ENCODE results near the gene QRSL1.
A peak's percentile ranks its signal among the peaks of the same experiment; 100 is the strongest.
"Not testable (repeated sequence)": the region's sequence is repeated elsewhere in the genome, so short reads cannot be mapped to it uniquely, and the experiment has no call there.

Gene QRSL1

GRCh38 chr6:106692112-106692818, 62.9 kb downstream of the QRSL1 start:
- no peaks in the 10 kb centered on the region for H3K27me3 Mint-ChIP-seq
- no peak overlapping the region for H3K27ac Mint-ChIP-seq
- H3K4me3 Mint-ChIP-seq: no peak overlapping the region
- no peaks in the 10 kb centered on the region for H3K9me3 Mint-ChIP-seq
- no peaks in the 10 kb centered on the region for H3K4me1 Mint-ChIP-seq
- no peak for DNase-seq
- no peak for ATAC-seq

DNA sequence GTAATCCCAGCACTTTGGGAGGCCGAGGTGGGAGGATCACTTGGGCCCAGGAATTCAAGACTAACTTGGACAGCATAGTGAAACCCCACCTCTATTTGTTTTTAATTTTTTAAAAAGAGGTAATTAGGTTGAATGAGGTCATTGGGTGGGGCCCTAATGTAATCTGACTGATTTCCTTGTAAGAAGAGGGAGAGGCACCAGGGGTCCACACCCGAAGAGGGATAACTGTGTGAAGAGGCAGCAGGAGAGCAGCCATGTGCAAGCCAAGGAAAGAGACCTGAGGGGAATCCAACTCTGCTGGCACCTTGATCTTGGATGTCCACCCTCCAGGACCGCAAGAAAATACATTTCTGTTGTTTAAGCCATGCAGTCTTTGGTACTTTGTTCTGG, 63.4 kb downstream of the QRSL1 start:
- H3K27ac Mint-ChIP-seq: no peak overlapping the region
- no peaks in the 10 kb centered on the region for H3K27me3 Mint-ChIP-seq
- no peak overlapping the region for H3K4me3 Mint-ChIP-seq
- no peaks in the 10 kb centered on the region for H3K9me3 Mint-ChIP-seq
- no peak for DNase-seq
- no peak for ATAC-seq
- H3K4me1 Mint-ChIP-seq: no peaks in the 10 kb centered on the region

- Mint-ChIP-seq H3K4me3 (no peak overlapping the region), H3K9me3 (no peaks in the 10 kb centered on the region), H3K27me3 (no peaks in the 10 kb centered on the region), H3K27ac (no peak overlapping the region), H3K4me1 (no peaks in the 10 kb centered on the region)
- ATAC-seq (no peak), DNase-seq (no peak)
These were observed 64.0 kb downstream of the QRSL1 start for GRCh38 chr6:106693418-106693817.

- DNase-seq (no peak), ATAC-seq (no peak)
- H3K27ac Mint-ChIP-seq: no peak overlapping the region
- H3K9me3 Mint-ChIP-seq: no peaks in the 10 kb centered on the region
- H3K4me1 Mint-ChIP-seq: no peaks in the 10 kb centered on the region
- no peaks in the 10 kb centered on the region for H3K27me3 Mint-ChIP-seq
- H3K4me3 Mint-ChIP-seq: no peak overlapping the region
These were observed 65.0 kb downstream of the QRSL1 start for GRCh38 chr6:106694343-106694742.

DNA sequence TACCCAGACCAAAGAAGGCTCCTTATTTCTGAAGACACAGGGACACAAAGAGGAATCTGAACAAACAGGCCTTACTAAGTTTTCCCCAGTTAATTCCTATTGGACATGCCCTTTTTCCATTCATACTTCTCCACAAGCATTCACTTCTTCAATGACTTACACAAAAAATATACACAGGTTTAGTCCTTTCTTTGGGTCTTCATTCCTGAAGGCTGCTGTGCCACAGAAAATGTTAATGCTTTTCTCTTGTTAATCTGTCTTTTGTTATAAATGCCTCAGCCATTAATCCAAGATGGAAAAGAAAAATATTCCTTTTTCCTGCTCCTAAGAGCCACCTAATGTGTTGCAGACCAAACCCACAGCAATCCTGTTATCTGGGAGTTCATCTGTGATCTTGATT, 71.2 kb downstream of the QRSL1 start:
- Mint-ChIP-seq H3K9me3 (peaks cover 5 to 7% of the 10 kb centered on the region in 2 donors), H3K27me3 (peaks cover 33% of the 10 kb centered on the region), H3K4me1 (peaks cover 6% of the 10 kb centered on the region), H3K27ac (no peak overlapping the region), H3K4me3 (no peak overlapping the region)
- no peak for ATAC-seq
- DNase-seq: no peak

- not testable (repeated sequence) for H3K27ac Mint-ChIP-seq, H3K4me1 Mint-ChIP-seq, ATAC-seq, H3K9me3 Mint-ChIP-seq, DNase-seq, H3K4me3 Mint-ChIP-seq
- H3K27me3 Mint-ChIP-seq: peaks cover 33% of the 10 kb centered on the region
These were observed 71.8 kb downstream of the QRSL1 start for GRCh38 chr6:106701201-106701600.

DNA sequence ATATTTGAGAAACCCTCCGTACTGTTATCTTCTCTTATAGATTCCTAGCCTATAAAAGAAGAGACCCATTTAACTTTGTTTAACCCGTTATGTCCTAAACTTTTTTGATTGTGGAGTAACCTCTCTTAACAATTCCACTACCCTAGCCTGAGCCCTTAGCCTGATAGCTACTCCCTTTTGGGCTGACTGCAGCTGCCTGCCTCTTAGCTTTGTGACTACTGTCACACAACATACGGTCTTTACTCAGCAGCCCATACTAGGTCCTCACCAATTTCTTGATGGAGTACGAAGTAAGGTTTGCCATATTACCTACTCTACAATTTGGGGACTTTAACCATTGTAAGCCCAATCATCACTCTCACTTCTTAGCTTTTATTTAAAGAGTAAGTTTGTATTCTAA, 72.7 kb downstream of the QRSL1 start:
- Mint-ChIP-seq H3K4me3 (no peak overlapping the region), H3K9me3 (peaks cover 5 to 7% of the 10 kb centered on the region in 2 donors), H3K27ac (peak overlapping the region in 1 of 2 donors; percentile 82), H3K4me1 (peaks cover 6% of the 10 kb centered on the region), H3K27me3 (peaks cover 33% of the 10 kb centered on the region)
- ATAC-seq (no peak), DNase-seq (no peak)

GRCh38 chr6:106702451-106703110, 73.2 kb downstream of the QRSL1 start:
- peaks cover 5 to 7% of the 10 kb centered on the region in 2 donors for H3K9me3 Mint-ChIP-seq
- peaks cover 6% of the 10 kb centered on the region for H3K4me1 Mint-ChIP-seq
- no peak overlapping the region for H3K27ac Mint-ChIP-seq
- ATAC-seq: no peak
- H3K4me3 Mint-ChIP-seq: no peak overlapping the region
- no peak for DNase-seq
- H3K27me3 Mint-ChIP-seq: peaks cover 33% of the 10 kb centered on the region

- Mint-ChIP-seq H3K9me3 (peaks cover 5 to 7% of the 10 kb centered on the region in 2 donors), H3K4me3 (no peak overlapping the region), H3K4me1 (peaks cover 6% of the 10 kb centered on the region), H3K27me3 (peaks cover 33% of the 10 kb centered on the region), H3K27ac (no peak overlapping the region)
- no peak for DNase-seq
- ATAC-seq: no peak
These were observed 74.9 kb downstream of the QRSL1 start for GRCh38 chr6:106704327-106704726.

GRCh38 chr6:106705156-106705555, 75.8 kb downstream of the QRSL1 start:
- H3K4me3 Mint-ChIP-seq: no peak overlapping the region
- H3K9me3 Mint-ChIP-seq: peaks cover 5 to 7% of the 10 kb centered on the region in 2 donors
- no peak for DNase-seq
- ATAC-seq: no peak
- no peak overlapping the region for H3K27ac Mint-ChIP-seq
- peaks cover 29% of the 10 kb centered on the region for H3K27me3 Mint-ChIP-seq
- peaks cover 6% of the 10 kb centered on the region for H3K4me1 Mint-ChIP-seq

DNA sequence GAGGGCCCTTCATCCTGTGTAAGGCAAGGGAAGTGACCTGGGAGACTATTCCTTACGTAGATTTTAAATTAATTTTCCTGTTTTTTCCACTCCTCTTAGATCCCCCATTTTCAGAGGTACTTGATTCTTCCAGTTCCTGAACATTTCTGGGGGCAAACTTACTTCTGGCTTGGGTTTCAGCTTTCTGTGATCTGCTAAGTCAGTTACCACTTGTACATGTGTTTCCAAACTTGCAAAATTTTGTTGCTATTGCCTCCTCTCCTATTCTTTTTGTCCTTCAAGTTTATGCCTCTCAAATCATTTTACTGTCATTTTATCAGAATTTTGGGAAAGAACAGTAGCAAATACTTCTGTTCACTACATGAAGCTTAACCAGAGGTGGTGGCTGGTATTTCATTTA, 81.2 kb downstream of the QRSL1 start:
- H3K4me3 Mint-ChIP-seq: no peak overlapping the region
- no peak overlapping the region for H3K27ac Mint-ChIP-seq
- no peaks in the 10 kb centered on the region for H3K9me3 Mint-ChIP-seq
- no peak for DNase-seq
- H3K4me1 Mint-ChIP-seq: no peaks in the 10 kb centered on the region
- ATAC-seq: no peak
- peaks cover 19% of the 10 kb centered on the region for H3K27me3 Mint-ChIP-seq

GRCh38 chr6:106714281-106714680, 84.9 kb downstream of the QRSL1 start:
- ATAC-seq: no peak
- no peaks in the 10 kb centered on the region for H3K4me1 Mint-ChIP-seq

DNA sequence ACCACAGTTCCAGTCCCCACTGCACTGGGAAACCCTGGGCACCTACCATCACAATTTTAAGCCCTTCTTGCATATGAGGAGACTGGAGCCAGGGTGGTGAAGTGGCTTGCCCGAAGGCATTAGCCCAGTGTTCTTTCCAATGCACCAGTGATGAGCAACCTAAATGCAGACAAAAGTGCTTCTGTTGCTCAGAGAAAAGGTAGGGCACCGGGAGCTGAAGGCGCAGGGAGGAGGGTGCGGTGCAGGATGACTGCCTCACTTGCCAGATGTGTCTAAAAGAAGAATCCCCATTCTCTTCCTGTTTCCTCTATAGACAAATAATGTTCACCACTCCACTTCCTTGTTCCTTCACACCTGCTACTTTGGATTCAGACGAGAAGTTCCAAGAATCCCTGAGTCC, 86.5 kb downstream of the QRSL1 start:
- no peak overlapping the region for H3K4me3 Mint-ChIP-seq
- H3K4me1 Mint-ChIP-seq: no peaks in the 10 kb centered on the region
- DNase-seq (no peak), ATAC-seq (no peak)
- H3K27ac Mint-ChIP-seq: no peak overlapping the region
- no peaks in the 10 kb centered on the region for H3K9me3 Mint-ChIP-seq
- peaks cover 35% of the 10 kb centered on the region for H3K27me3 Mint-ChIP-seq

More at GRCh38 chr6:106714281-106714680, 84.9 kb downstream of the QRSL1 start:
- Mint-ChIP-seq H3K4me3 (no peak overlapping the region), H3K27me3 (peaks cover 37% of the 10 kb centered on the region), H3K9me3 (no peaks in the 10 kb centered on the region), H3K27ac (no peak overlapping the region)
- DNase-seq: no peak

GRCh38 chr6:106716966-106717365, 87.6 kb downstream of the QRSL1 start:
- H3K27me3 Mint-ChIP-seq: peaks cover 26% of the 10 kb centered on the region
- H3K27ac Mint-ChIP-seq: no peak overlapping the region

More at GRCh38 chr6:106716966-106717365, 87.6 kb downstream of the QRSL1 start:
- H3K4me3 Mint-ChIP-seq: no peak overlapping the region
- DNase-seq (no peak), ATAC-seq (no peak)
- H3K9me3 Mint-ChIP-seq: no peaks in the 10 kb centered on the region
- H3K4me1 Mint-ChIP-seq: no peaks in the 10 kb centered on the region

Data from stimulated activated naive CD8-positive, alpha-beta T cell treated with anti-CD3 and anti-CD28 coated beads, Interleukin-15, amount 100 ng/mL, for 72 hours (primary cell).